Measurements from ENCODE around the gene LPAR3.

Gene LPAR3

GRCh38 chr1:84773195-84773594 lies 119.8 kb downstream of the LPAR3 start:
- no peak for DNase-seq

GRCh38 chr1:84772428-84772943 lies 120.5 kb downstream of the LPAR3 start:
- DNase-seq = peak; percentile 70

- DNase-seq = no peak
These were observed 121.1 kb downstream of the LPAR3 start for GRCh38 chr1:84771895-84772294.

GRCh38 chr1:84770481-84770880 lies 122.5 kb downstream of the LPAR3 start:
- DNase-seq = no peak

- DNase-seq = no peak
These were observed 123.4 kb downstream of the LPAR3 start for GRCh38 chr1:84769636-84770035.

GRCh38 chr1:84768634-84769033 lies 124.4 kb downstream of the LPAR3 start:
- no peak for DNase-seq

- no peak for DNase-seq
These were observed 128.9 kb downstream of the LPAR3 start for GRCh38 chr1:84763912-84764680.

GRCh38 chr1:84762664-84763063 lies 130.3 kb downstream of the LPAR3 start:
- no peak for DNase-seq

Data from NK-92 treated with Interleukin-12 subunit alpha and Interleukin-12 subunit beta, amount 100 ng/mL, for 24 hours (cell line).